Nephron progenitor cell (in vitro differentiated cells): ENCODE results near the gene HSD11B1.

ENCODE experiments used
- DNase-seq: peaks from one replicate; pipeline ENCODE4 v3.0.0; 2021
- H3K27ac Mint-ChIP-seq: 2 replicates; pipeline ENCODE4 v1.8.0; 2021; ENCODE audit warnings: mild to moderate bottlenecking, moderate library complexity, mixed read lengths
- H3K27me3 Mint-ChIP-seq: 2 replicates; pipeline ENCODE4 v1.8.0; 2021; ENCODE audit warnings: mild to moderate bottlenecking, low read depth, mixed read lengths; ENCODE audit not compliant: poor library complexity
- H3K36me3 Mint-ChIP-seq: 2 replicates; pipeline ENCODE4 v1.8.0; 2021; ENCODE audit warnings: low read depth, mixed read lengths
- H3K4me1 Mint-ChIP-seq: 2 replicates; pipeline ENCODE4 v1.8.0; 2021; ENCODE audit warnings: mixed read lengths
- H3K4me3 Mint-ChIP-seq: 2 replicates; pipeline ENCODE4 v1.8.0; 2021; ENCODE audit warnings: mild to moderate bottlenecking, moderate library complexity, mixed read lengths
- H3K9me3 Mint-ChIP-seq: 2 replicates; pipeline ENCODE4 v1.8.0; 2021; ENCODE audit warnings: mild to moderate bottlenecking, moderate library complexity, mixed read lengths
- TF ChIP-seq, protein P1 (sequence below): fragments of 200-600 bp; sonication (generic); IDR thresholded peaks from 2 replicates; pipeline ENCODE4 v1.5.0; 2021; ENCODE audit warnings: antibody characterized with exemption

Gene HSD11B1

DNA sequence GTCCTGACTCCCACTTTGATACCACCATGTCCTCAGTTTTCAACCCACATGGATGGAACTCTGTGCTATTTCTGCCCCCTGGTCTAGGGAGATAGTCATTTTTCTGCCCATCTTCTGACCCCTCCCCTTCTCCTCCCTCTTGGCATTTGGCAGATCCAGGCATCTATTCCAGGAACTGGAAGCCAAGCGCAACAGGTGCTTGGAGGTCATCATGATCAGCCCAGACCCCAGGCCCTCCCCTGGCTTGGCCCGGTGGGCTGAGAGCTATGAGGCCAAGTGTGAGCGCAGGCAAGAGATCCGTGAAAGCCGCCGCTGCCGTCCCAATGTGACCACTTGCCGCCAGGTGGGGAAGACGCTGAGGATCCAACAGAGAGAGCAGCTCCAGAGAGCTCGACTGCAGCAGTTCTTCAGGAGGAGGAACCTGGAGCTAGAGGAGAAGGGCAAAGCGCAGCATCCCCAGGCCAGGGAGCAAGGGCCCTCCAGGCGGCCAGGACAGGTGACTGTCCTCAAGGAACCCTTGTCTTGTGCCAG is 55.2 kb downstream of the HSD11B1 start:
- TF ChIP-seq, protein P1, sequence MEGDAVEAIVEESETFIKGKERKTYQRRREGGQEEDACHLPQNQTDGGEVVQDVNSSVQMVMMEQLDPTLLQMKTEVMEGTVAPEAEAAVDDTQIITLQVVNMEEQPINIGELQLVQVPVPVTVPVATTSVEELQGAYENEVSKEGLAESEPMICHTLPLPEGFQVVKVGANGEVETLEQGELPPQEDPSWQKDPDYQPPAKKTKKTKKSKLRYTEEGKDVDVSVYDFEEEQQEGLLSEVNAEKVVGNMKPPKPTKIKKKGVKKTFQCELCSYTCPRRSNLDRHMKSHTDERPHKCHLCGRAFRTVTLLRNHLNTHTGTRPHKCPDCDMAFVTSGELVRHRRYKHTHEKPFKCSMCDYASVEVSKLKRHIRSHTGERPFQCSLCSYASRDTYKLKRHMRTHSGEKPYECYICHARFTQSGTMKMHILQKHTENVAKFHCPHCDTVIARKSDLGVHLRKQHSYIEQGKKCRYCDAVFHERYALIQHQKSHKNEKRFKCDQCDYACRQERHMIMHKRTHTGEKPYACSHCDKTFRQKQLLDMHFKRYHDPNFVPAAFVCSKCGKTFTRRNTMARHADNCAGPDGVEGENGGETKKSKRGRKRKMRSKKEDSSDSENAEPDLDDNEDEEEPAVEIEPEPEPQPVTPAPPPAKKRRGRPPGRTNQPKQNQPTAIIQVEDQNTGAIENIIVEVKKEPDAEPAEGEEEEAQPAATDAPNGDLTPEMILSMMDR, result no peak
- no peaks in the 10 kb centered on the region for H3K9me3 Mint-ChIP-seq
- no peak overlapping the region for H3K4me3 Mint-ChIP-seq
- no peaks in the 10 kb centered on the region for H3K36me3 Mint-ChIP-seq
- peaks cover 9% of the 10 kb centered on the region for H3K4me1 Mint-ChIP-seq
- no peak overlapping the region for H3K27ac Mint-ChIP-seq
- H3K27me3 Mint-ChIP-seq, result peaks cover 51% of the 10 kb centered on the region
- no peak for DNase-seq

DNA sequence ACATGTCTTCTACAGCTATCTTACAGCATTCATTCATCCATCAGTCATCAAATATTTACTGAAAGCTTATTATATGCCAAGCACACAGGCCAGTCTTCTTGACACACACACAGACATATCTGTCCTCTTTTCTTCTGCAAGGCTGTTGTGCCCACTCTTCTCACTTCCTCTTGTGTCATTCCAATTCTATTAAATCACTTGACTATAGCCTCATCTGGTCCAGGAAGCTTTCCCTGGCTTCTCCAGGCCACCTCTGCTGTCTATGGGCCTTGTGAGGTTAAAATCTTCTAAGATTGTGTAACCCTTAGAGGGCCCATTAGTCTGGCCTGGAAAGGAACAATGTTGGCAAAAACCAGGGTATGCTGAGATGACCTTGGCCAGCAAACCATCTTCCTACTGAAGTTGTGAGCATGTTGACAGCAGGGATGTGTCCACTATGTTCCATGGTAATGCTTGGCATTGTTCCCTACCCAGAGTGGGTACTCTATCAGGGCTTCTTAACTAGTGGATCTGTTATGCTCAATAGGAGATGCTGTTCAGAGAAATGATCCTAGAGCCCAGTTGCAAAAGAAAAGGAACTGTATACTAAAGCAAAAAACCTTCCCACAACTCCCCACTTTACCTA is 56.5 kb downstream of the HSD11B1 start:
- DNase-seq, result no peak
- peaks cover 42% of the 10 kb centered on the region for H3K27me3 Mint-ChIP-seq
- TF ChIP-seq, protein P1, result no peak
- H3K27ac Mint-ChIP-seq, result no peak overlapping the region
- no peak overlapping the region for H3K4me3 Mint-ChIP-seq
- no peaks in the 10 kb centered on the region for H3K9me3 Mint-ChIP-seq
- H3K36me3 Mint-ChIP-seq, result no peaks in the 10 kb centered on the region
- H3K4me1 Mint-ChIP-seq, result peaks cover 9% of the 10 kb centered on the region

DNA sequence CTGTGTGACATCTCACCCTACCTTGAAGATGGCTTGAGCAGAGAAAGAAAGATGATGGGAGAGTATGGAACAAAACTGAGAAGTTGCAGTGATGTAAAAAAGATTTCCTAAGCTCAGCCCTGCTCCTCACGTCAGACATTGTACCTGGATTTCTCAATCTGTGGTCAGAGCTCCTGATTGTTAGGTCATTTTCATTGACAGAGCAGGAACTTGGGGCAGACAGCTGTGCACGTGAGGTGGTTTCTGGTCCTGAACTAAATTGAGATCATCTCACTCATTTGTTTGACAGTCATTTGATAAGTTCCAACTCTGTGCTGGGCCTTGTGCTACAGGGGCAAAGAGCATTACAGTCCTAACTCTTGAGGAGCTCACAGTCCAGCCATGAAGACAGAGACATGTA is 61.4 kb downstream of the HSD11B1 start:
- Mint-ChIP-seq H3K9me3 (no peaks in the 10 kb centered on the region), H3K27me3 (peaks cover 26% of the 10 kb centered on the region), H3K27ac (no peak overlapping the region), H3K36me3 (no peaks in the 10 kb centered on the region), H3K4me1 (no peaks in the 10 kb centered on the region), H3K4me3 (no peak overlapping the region)
- TF ChIP-seq, protein P1, result no peak
- no peak for DNase-seq

DNA sequence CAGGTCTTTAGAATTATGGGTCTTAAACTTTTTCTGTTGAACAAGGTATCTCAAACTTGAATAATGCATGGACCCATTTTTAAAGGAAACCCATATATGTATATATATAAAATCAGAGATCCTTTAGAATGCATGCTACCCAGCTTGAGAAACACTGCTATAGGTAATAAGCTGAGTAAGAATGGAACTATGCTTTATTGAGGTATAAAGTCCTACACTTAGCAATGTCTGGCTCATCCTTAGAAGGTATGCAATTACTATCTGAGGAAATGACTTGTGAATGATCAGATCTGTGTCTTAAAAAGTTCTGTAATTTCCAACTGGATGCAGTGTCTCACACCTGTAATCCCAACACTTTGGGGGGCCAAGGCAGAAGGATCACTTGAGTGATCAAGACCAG is 62.5 kb downstream of the HSD11B1 start:
- TF ChIP-seq, protein P1, result no peak
- H3K36me3 Mint-ChIP-seq, result no peaks in the 10 kb centered on the region
- no peak overlapping the region for H3K27ac Mint-ChIP-seq
- peaks cover 18% of the 10 kb centered on the region for H3K27me3 Mint-ChIP-seq
- H3K9me3 Mint-ChIP-seq, result no peaks in the 10 kb centered on the region
- H3K4me1 Mint-ChIP-seq, result no peaks in the 10 kb centered on the region
- no peak for DNase-seq
- H3K4me3 Mint-ChIP-seq, result no peak overlapping the region

DNA sequence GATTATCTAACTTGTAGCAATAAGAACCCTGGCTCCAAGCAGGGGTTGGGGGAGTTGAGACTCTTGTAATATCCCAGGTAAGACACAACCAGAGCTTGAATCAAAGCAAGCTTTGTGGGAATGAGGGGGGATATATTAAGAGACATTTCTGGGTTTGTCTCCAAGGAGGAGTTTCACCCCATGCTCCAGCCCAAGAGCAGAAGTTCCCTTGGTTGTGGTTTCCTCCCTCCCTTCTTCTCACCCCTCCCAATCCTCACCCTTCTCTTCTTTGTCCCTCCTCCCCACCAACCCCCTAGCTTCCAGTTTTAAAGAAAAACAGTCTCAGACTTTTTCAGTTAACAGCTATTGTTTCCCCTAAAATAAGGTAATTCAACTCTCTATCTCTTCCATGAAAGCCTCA is 63.1 kb downstream of the HSD11B1 start:
- Mint-ChIP-seq H3K27ac (no peak overlapping the region), H3K27me3 (peaks cover 12% of the 10 kb centered on the region), H3K36me3 (no peaks in the 10 kb centered on the region), H3K4me3 (no peak overlapping the region), H3K4me1 (no peaks in the 10 kb centered on the region), H3K9me3 (no peaks in the 10 kb centered on the region)
- TF ChIP-seq, protein P1, result no peak
- DNase-seq, result no peak

DNA sequence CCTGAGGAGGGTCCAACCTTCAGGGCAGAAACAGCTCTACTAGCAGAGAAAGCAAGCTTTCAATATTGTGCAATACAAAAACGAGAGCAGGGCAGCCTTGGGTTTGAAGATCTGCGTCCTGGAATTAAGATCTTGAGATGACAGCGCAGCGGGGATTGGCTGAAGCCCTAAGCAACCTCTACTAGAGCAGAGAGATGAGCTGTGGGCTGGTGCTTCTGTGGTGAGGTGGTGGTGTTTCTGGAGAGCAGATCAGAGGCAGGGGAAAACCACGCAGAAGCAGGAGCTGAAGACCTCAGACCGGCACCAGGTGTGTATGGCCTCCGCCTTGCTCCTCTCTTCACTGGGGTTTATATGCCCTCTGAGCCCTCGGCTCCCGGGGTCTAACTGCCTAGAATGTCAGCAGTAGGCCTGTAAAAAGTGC is 63.7 kb downstream of the HSD11B1 start:
- no peak overlapping the region for H3K4me3 Mint-ChIP-seq
- TF ChIP-seq, protein P1, result no peak
- no peak for DNase-seq
- H3K36me3 Mint-ChIP-seq, result no peaks in the 10 kb centered on the region
- H3K9me3 Mint-ChIP-seq, result no peaks in the 10 kb centered on the region
- no peaks in the 10 kb centered on the region for H3K4me1 Mint-ChIP-seq
- no peak overlapping the region for H3K27ac Mint-ChIP-seq
- peaks cover 10% of the 10 kb centered on the region for H3K27me3 Mint-ChIP-seq
